GM12878 (cell line): ENCODE data around the gene RPP40. TPM values are rescaled to one million over a fixed set of nuclear protein-coding genes. Genes with fewer than 3 reads are reported as not detected.

Experiments
- ATAC-seq: fragments of 200-7000 bp; cut with Tn5 transposase; 3 replicates; pipeline ENCODE4 v1.9.1; 2020; ENCODE audit warnings: mild to moderate bottlenecking, moderate library complexity
- BruUV-seq: library from RNA; stranded (reverse); fragments of 400-500 nt; replicated peaks from 2 replicates; lab custom pipeline; 2021; lab: Mats Ljungman, UMichigan
- CTCF ChIA-PET: fragments of 300-600 bp; sonication (Branson Sonifier 250); formaldehyde crosslinking; extraction: SDS; loops from one replicate; lab custom pipeline; 2021; ENCODE audit warnings: inconsistent platforms; lab: Yijun Ruan, JAX
- POLR2A ChIA-PET: fragments of 350-600 bp; formaldehyde crosslinking; extraction: SDS; loops from one replicate; lab custom pipeline; 2021; ENCODE audit warnings: inconsistent platforms; lab: Charles Lee
- RAD21 ChIA-PET: fragments of 300-600 bp; sonication (Branson Sonifier 250); formaldehyde crosslinking; loops from one replicate; lab custom pipeline; 2023; ENCODE audit warnings: antibody characterized with exemption; ENCODE audit not compliant: unreplicated experiment; lab: Charles Lee
- SMC1A ChIA-PET: fragments of 300-600 bp; sonication (Branson Sonifier 250); formaldehyde crosslinking; loops from one replicate; lab custom pipeline; 2023; ENCODE audit not compliant: unreplicated experiment, uncharacterized antibody; lab: Charles Lee
- DNase-seq: peaks from one replicate; pipeline ENCODE4 v3.0.0-alpha.2; 2011; ENCODE audit warnings: low read depth, low spot score
- FAIRE-seq: peaks from 3 replicates; lab custom pipeline; 2011; peaks lifted over from hg19 to GRCh38; lab: Jason Lieb, UNC
- H2AFZ ChIP-seq: 2 replicates; pipeline ENCODE4 v1.6.0; 2011; ENCODE audit warnings: low read depth, low read length, control low read depth; ENCODE audit not compliant: control insufficient read depth
- H3K27ac ChIP-seq: 2 replicates; pipeline ENCODE4 v1.5.1; 2011; ENCODE audit warnings: control low read depth; ENCODE audit not compliant: control insufficient read depth, insufficient read depth
- H3K27me3 ChIP-seq, 2 experiments: replicated peaks in 1 of 2; 2 replicates each; pipeline versions ENCODE4 v1.6.0 to v1.6.1; 2011; ENCODE audit warnings: low read length in 1 of 2; ENCODE audit not compliant: control insufficient read depth in 2 of 2, insufficient read depth in 2 of 2
- H3K36me3 ChIP-seq, 2 experiments: 2 replicates each; pipeline ENCODE4 v1.5.1; 2011; ENCODE audit warnings: low read length in 1 of 2; ENCODE audit not compliant: control insufficient read depth in 2 of 2, insufficient read depth in 2 of 2
- H3K4me1 ChIP-seq: 2 replicates; pipeline ENCODE4 v1.6.1; 2011; ENCODE audit warnings: mild to moderate bottlenecking, low read length, moderate library complexity, mixed read lengths; ENCODE audit not compliant: control insufficient read depth, insufficient read depth
- H3K4me2 ChIP-seq: 2 replicates; pipeline ENCODE4 v1.6.0; 2011; ENCODE audit warnings: control low read depth; ENCODE audit not compliant: control insufficient read depth, insufficient read depth
- H3K4me3 ChIP-seq: fragments of 200-600 bp; sonication (generic); 2 replicates; pipeline ENCODE4 v1.5.1; 2016
- H3K79me2 ChIP-seq: 2 replicates; pipeline ENCODE4 v1.6.0; 2011; ENCODE audit warnings: low read length; ENCODE audit not compliant: control insufficient read depth, insufficient read depth
- H3K9ac ChIP-seq: 2 replicates; pipeline ENCODE4 v1.8.0; 2011; ENCODE audit warnings: low read length, control low read depth, mixed read lengths; ENCODE audit not compliant: control insufficient read depth, insufficient read depth
- H3K9me3 ChIP-seq: replicated peaks from 3 replicates; pipeline ENCODE4 v1.5.1; 2011; ENCODE audit warnings: mild to moderate bottlenecking, low read length; ENCODE audit not compliant: control insufficient read depth, insufficient read depth
- H4K20me1 ChIP-seq: 2 replicates; pipeline ENCODE4 v1.6.0; 2011; ENCODE audit not compliant: control insufficient read depth, insufficient read depth
- FOS ChIP-seq: IDR thresholded peaks from 3 replicates; pipeline ENCODE4 v1.6.1; 2011; ENCODE audit warnings: borderline replicate concordance; ENCODE audit not compliant: insufficient read length; ENCODE audit errors: extremely low read depth
- NFYA ChIP-seq: IDR thresholded peaks from 2 replicates; pipeline ENCODE4 v1.6.1; 2011; ENCODE audit warnings: low read depth, mild to moderate bottlenecking, low read length, improper control_type of control experiment, borderline replicate concordance
- SMAD5 ChIP-seq: IDR thresholded peaks from 2 replicates; pipeline ENCODE4 v1.6.1; 2016; ENCODE audit warnings: antibody characterized with exemption, low read depth
- STAT1 ChIP-seq: fragments of 450-650 bp; conservative IDR thresholded peaks from 2 replicates; pipeline ENCODE4 v1.6.1; 2014; ENCODE audit warnings: antibody characterized with exemption, mild to moderate bottlenecking
- WGBS: methylation state at CpG from one replicate; pipeline ENCODE4 v1.1.6; 2016; ENCODE audit warnings: low lambda C conversion rate; ENCODE audit not compliant: insufficient replicate concordance, insufficient coverage; ENCODE audit errors: missing lambda C conversion rate; 5-methylcytosine and 5-hydroxymethylcytosine counted together
- in situ Hi-C: fragments of 300-500 bp; cut with MboI; formaldehyde crosslinking; loops from 9 replicates; pipeline ENCODE4 v1.14.3; 2018; ENCODE audit warnings: mixed read lengths
- intact Hi-C: fragments of 100-400 bp; cut with micrococcal nuclease; formaldehyde crosslinking; loops from one replicate; pipeline ENCODE4 v1.14.2; 2022; ENCODE audit not compliant: unreplicated experiment
- polyA plus RNA-seq, 11 experiments: library from polyadenylated mRNA; depleted of rRNA in 4 of 11; unstranded in 6 of 11; stranded (reverse) in 5 of 11; fragments of >200 nt; fragmentation: Nextera tagmentation in 4 of 11; fragmentation: Illumina TruSeq in 1 of 11; extraction: Ambion mirVana in 4 of 11; extraction: Trizol in 1 of 11; gene quantifications; 1 replicate in 1 of 11; 2 replicates in 10 of 11; pipeline versions ENCODE4 v1.2.1 to v1.2.3, GENCODE V29; 2011 to 2016; ENCODE audit warnings: inconsistent platforms in 2 of 11, missing spikeins in 2 of 11, low read depth in 1 of 11
- total RNA-seq, 4 experiments: library from RNA; depleted of rRNA in 3 of 4; stranded (reverse); fragments of >200 nt in 3 of 4; fragmentation: Illumina TruSeq in 1 of 4; extraction: Trizol in 1 of 4; gene quantifications; 2 replicates each; pipeline versions ENCODE4 v1.2.1 to v1.2.3, GENCODE V29; 2013 to 2021
- TF ChIP-seq, protein P1 (sequence below): IDR thresholded peaks from 2 replicates; pipeline ENCODE4 v1.6.1; 2012; ENCODE audit warnings: low read depth, low read length, improper control_type of control experiment
- TF ChIP-seq, protein P2 (sequence below): fragments of 150-350 bp; IDR thresholded peaks from 2 replicates; pipeline ENCODE4 v1.6.1; 2014; ENCODE audit warnings: mild to moderate bottlenecking, low read depth, low read length

The RPP40 gene
- total and polyA plus RNA-seq, 10 of the 15 experiments (the other 5 are each of a cell fraction or from before 2014, with no cell fraction given): 5.6 to 46.3 (median 21.7) TPM

DNA sequence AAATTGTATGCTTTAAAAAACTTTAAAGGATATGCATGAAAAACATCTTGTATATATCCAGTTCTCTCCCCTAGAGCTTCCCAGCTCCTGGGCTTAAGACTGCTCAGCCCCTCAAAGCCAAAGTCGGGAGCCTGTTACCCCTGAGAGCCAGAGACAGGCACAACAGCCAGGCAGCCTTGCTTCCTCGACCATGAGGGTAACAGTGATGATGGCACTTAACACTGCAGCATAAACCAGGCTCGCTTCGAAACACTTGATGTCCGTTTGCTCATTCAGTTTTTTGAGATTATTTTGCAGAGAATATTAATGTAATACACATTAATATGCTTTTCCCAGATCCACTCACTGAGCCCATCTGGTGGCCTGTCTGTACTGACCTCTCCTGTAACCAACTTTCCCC lies 47.2 kb downstream of the RPP40 start:
- H4K20me1 ChIP-seq: no peaks in the 10 kb centered on the region; the same call in 1 of the 2 replicates
- CTCF ChIA-PET: no interaction called here
- H3K27me3 ChIP-seq: no peaks in the 10 kb centered on the region
- H3K79me2 ChIP-seq: no peaks in the 10 kb centered on the region
- H3K4me1 ChIP-seq: no peaks in the 10 kb centered on the region
- H3K4me2 ChIP-seq: no peak overlapping the region
- no peak for ATAC-seq
- intact Hi-C loops (no loop called here), in situ Hi-C loops (no loop called here)
- 98% methylated on average over 5 of the region's 5 CpGs for WGBS
- FAIRE-seq: no peak
- POLR2A ChIA-PET: no interaction called here
- peaks cover 4 to 5% of the 10 kb centered on the region in 2 experiments; a peak in 3 of 4 replicates for H3K36me3 ChIP-seq
- no peak overlapping the region for H2AFZ ChIP-seq
- no peak overlapping the region for H3K27ac ChIP-seq
- RAD21 ChIA-PET: no interaction called here
- no peaks in the 10 kb centered on the region for H3K9me3 ChIP-seq
- H3K4me3 ChIP-seq: no peak overlapping the region
- SMC1A ChIA-PET: interaction anchor here (0.7 kb wide), 1 partner anchor 169 kb away, joined by 3 read pairs; no protein-coding TSS in a partner anchor
- DNase-seq: no peak
- TF ChIP-seq, protein P1, sequence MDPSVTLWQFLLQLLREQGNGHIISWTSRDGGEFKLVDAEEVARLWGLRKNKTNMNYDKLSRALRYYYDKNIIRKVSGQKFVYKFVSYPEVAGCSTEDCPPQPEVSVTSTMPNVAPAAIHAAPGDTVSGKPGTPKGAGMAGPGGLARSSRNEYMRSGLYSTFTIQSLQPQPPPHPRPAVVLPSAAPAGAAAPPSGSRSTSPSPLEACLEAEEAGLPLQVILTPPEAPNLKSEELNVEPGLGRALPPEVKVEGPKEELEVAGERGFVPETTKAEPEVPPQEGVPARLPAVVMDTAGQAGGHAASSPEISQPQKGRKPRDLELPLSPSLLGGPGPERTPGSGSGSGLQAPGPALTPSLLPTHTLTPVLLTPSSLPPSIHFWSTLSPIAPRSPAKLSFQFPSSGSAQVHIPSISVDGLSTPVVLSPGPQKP: no peak
- TF ChIP-seq FOS (no peak), NFYA (no peak), SMAD5 (no peak), STAT1 (no peak)
- TF ChIP-seq, protein P2, sequence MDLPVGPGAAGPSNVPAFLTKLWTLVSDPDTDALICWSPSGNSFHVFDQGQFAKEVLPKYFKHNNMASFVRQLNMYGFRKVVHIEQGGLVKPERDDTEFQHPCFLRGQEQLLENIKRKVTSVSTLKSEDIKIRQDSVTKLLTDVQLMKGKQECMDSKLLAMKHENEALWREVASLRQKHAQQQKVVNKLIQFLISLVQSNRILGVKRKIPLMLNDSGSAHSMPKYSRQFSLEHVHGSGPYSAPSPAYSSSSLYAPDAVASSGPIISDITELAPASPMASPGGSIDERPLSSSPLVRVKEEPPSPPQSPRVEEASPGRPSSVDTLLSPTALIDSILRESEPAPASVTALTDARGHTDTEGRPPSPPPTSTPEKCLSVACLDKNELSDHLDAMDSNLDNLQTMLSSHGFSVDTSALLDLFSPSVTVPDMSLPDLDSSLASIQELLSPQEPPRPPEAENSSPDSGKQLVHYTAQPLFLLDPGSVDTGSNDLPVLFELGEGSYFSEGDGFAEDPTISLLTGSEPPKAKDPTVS: no peak
- TF ChIP-seq, all 136 proteins: peak for 0
- H3K9ac ChIP-seq: no peak overlapping the region
- BruUV-seq: no TSS peak
